Stimulated activated CD8-positive, alpha-beta memory T cell treated with anti-CD3 and anti-CD28 coated beads, Interleukin-15, amount 100 ng/mL, for 48 hours (primary cell): ENCODE data around the gene CHML.

Experiments
- DNase-seq, 2 donors: peaks; one replicate each; pipeline ENCODE4 v3.0.0-alpha.2; 2020; ENCODE audit warnings: low read depth in 2 of 2

Gene CHML

DNA sequence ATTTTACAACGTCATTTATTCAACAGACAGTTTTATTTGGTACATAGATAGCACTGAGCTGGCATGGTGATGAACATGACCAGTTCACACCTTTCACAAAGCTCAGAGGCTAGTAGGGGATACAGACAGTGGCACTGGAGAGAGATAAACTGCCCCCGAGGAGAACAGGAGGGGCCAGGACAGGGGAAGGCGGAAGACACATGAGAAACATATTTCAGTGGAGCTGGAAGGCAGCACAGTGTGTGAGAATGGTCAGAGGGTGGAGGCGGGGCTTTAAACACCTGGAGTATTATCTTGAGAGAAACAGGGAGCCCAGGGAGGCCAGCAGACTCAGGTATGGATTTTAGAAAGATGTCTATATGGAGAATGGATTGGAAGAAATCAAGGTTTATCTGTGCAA lies 49.5 kb downstream of the CHML start:
- DNase-seq: no peak
